IMR-90 (cell line): ENCODE data around the gene FGFRL1.
"Not testable (repeated sequence)": the region's sequence is repeated elsewhere in the genome, so short reads cannot be mapped to it uniquely, and the experiment has no call there.

Experiments used
- CTCF ChIP-seq: conservative IDR thresholded peaks from 2 replicates; pipeline ENCODE4 v1.5.1; 2012; ENCODE audit warnings: mild to moderate bottlenecking, low read depth, low read length, improper control_type of control experiment
- ELK1 ChIP-seq: fragments of 150-350 bp; IDR thresholded peaks from 2 replicates; pipeline ENCODE4 v1.6.1; 2016; ENCODE audit warnings: low read depth, mild to moderate bottlenecking, low read length, moderate library complexity, borderline replicate concordance
- MAFK ChIP-seq: IDR thresholded peaks from 2 replicates; pipeline ENCODE4 v1.6.1; 2012; ENCODE audit warnings: low read depth, low read length, improper control_type of control experiment
- MAZ ChIP-seq: IDR thresholded peaks from 2 replicates; pipeline ENCODE4 v1.6.1; 2012; ENCODE audit warnings: low read depth, mild to moderate bottlenecking, low read length, improper control_type of control experiment, moderate library complexity, borderline replicate concordance
- POLR2A ChIP-seq: IDR thresholded peaks from 2 replicates; pipeline ENCODE4 v1.6.1; 2012; ENCODE audit warnings: mild to moderate bottlenecking, low read depth, low read length
- RFX5 ChIP-seq: IDR thresholded peaks from 2 replicates; pipeline ENCODE4 v1.8.0; 2012; ENCODE audit warnings: low read depth, mild to moderate bottlenecking, low read length, moderate library complexity
- USF2 ChIP-seq: fragments of 150-350 bp; IDR thresholded peaks from 2 replicates; pipeline ENCODE4 v1.6.1; 2017; ENCODE audit warnings: mild to moderate bottlenecking, antibody characterized with exemption, low read length, low read depth

DNA sequence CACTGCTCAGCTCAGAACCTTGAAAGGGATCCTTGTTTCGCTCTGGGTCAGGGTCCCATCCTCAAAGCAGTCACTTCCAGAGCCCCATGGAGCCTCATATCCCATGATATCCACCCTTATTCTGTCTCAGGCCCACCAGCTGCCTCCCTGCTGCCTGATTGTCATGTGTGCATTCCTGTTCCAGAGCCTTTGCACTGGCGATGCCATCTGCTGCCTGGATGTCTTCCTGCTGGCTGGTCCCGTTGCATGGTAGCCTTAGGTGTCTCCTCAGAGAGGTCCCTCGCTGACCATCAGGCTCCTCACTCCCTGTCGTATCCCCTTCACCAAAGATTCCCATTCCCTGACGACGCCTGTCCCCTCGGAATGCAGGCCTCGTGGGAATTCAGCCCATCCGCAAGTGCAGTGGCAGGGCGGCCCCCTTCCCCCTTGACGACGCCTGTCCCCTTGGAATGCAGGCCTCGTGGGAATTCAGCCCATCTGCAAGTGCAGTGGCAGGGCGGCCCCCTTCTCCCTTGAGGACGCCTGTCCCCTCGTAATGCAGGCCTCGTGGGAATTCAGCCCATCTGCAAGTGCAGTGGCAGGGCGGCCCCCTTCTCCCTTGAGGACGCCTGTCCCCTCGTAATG lies 12.1 kb upstream of the FGFRL1 start:
- TF ChIP-seq MAFK, POLR2A, RFX5, CTCF, USF2, MAZ, ELK1: not testable (repeated sequence)
